Mesendoderm (in vitro differentiated cells): ENCODE data around the gene PCDHA8. TPM values are rescaled to one million over a fixed set of nuclear protein-coding genes. Genes with fewer than 3 reads are reported as not detected.
"Not testable (repeated sequence)": the region's sequence is repeated elsewhere in the genome, so short reads cannot be mapped to it uniquely, and the experiment has no call there.

Source experiments
- DNase-seq: peaks from one replicate; pipeline ENCODE4 v3.0.0; 2013
- H2AK5ac ChIP-seq: 2 replicates; pipeline ENCODE4 v1.6.1; 2013; ENCODE audit warnings: low read length, inconsistent platforms
- H2BK120ac ChIP-seq: 2 replicates; pipeline ENCODE4 v1.6.1; 2013; ENCODE audit warnings: low read depth, mild to moderate bottlenecking, low read length, moderate library complexity, mixed read lengths
- H2BK15ac ChIP-seq: replicated peaks from 2 replicates; pipeline ENCODE4 v1.6.1; 2013; ENCODE audit warnings: low read depth, mild to moderate bottlenecking, moderate library complexity
- H2BK5ac ChIP-seq: 2 replicates; pipeline ENCODE4 v1.6.1; 2013; ENCODE audit warnings: low read length, inconsistent platforms
- H3K18ac ChIP-seq: 2 replicates; pipeline ENCODE4 v1.6.1; 2013; ENCODE audit warnings: mild to moderate bottlenecking, low read length, mixed read lengths
- H3K23ac ChIP-seq: one replicate; pipeline ENCODE4 v1.6.1; 2013; ENCODE audit warnings: low read length
- H3K27ac ChIP-seq: 2 replicates; pipeline ENCODE4 v1.5.1; 2013; ENCODE audit warnings: low read depth, mild to moderate bottlenecking, inconsistent platforms, low read length, moderate library complexity
- H3K27me3 ChIP-seq: 2 replicates; pipeline ENCODE4 v1.6.1; 2013; ENCODE audit warnings: low read length, control low read depth, mild to moderate bottlenecking, inconsistent platforms; ENCODE audit not compliant: insufficient read depth, poor library complexity
- H3K36me3 ChIP-seq: 2 replicates; pipeline ENCODE4 v1.6.1; 2013; ENCODE audit warnings: low read length, inconsistent platforms; ENCODE audit not compliant: control insufficient read depth, insufficient read depth
- H3K4ac ChIP-seq: one replicate; pipeline ENCODE4 v1.6.1; 2013; ENCODE audit warnings: low read depth, mild to moderate bottlenecking, low read length, moderate library complexity
- H3K4me1 ChIP-seq: 2 replicates; pipeline ENCODE4 v1.6.1; 2013; ENCODE audit warnings: low read depth, low read length, inconsistent platforms; ENCODE audit not compliant: control insufficient read depth
- H3K4me2 ChIP-seq: 2 replicates; pipeline ENCODE4 v1.6.1; 2013; ENCODE audit warnings: low read length
- H3K4me3 ChIP-seq: 2 replicates; pipeline ENCODE4 v1.5.1; 2013; ENCODE audit warnings: mild to moderate bottlenecking, low read length
- H3K56ac ChIP-seq: one replicate; pipeline ENCODE4 v1.6.1; 2013; ENCODE audit warnings: low read length
- H3K79me1 ChIP-seq: 2 replicates; pipeline ENCODE4 v1.6.1; 2013; ENCODE audit warnings: low read length, inconsistent platforms
- H3K79me2 ChIP-seq: 2 replicates; pipeline ENCODE4 v1.6.1; 2013; ENCODE audit warnings: mild to moderate bottlenecking, low read length; ENCODE audit not compliant: control insufficient read depth, insufficient read depth
- H3K9ac ChIP-seq: 2 replicates; pipeline ENCODE4 v1.6.1; 2013; ENCODE audit warnings: low read length, inconsistent platforms
- H4K5ac ChIP-seq: one replicate; pipeline ENCODE4 v1.6.1; 2013; ENCODE audit warnings: low read length
- H4K8ac ChIP-seq: one replicate; pipeline ENCODE4 v1.6.1; 2013; ENCODE audit warnings: low read depth, mild to moderate bottlenecking, control low read depth, low read length, moderate library complexity
- WGBS: extraction: QIAGEN DNeasy Blood & Tissue Kit; methylation state at CpG from one replicate; pipeline ENCODE4 v1.1.7; 2013; ENCODE audit warnings: low lambda C conversion rate, missing lambda C conversion rate; ENCODE audit not compliant: insufficient coverage; ENCODE audit errors: extremely low coverage; 5-methylcytosine and 5-hydroxymethylcytosine counted together
- polyA plus RNA-seq, 2 experiments: library from polyadenylated mRNA; stranded (reverse); fragments of 200-250 nt; gene quantifications; one replicate each; pipeline ENCODE4 v1.2.3, GENCODE V29; 2013

Gene PCDHA8
- 0.07 TPM for polyA plus RNA-seq (2013, experiment 1 of 2)
- 0.03 TPM for polyA plus RNA-seq (2013, experiment 2 of 2)

- WGBS, result no CpG with 5 or more reads among the region's 47 CpGs
- no peak within 1 kb of the TSS for H3K4me2 ChIP-seq
- no peak within 1 kb of the TSS for H2AK5ac ChIP-seq
- no peak within 1 kb of the TSS for H3K23ac ChIP-seq
- no peaks in the 10 kb centered on the region for H3K4me1 ChIP-seq
- no peaks in the 10 kb centered on the region for H3K79me2 ChIP-seq
- no peak within 1 kb of the TSS for H3K27ac ChIP-seq
- H4K8ac ChIP-seq, result no peak within 1 kb of the TSS
- H2BK5ac ChIP-seq, result no peak within 1 kb of the TSS
- H3K79me1 ChIP-seq, result no peaks in the 10 kb centered on the region
- no peak within 1 kb of the TSS for H3K4me3 ChIP-seq
- H3K4ac ChIP-seq, result no peak within 1 kb of the TSS
- H3K56ac ChIP-seq, result no peak within 1 kb of the TSS
- H3K27me3 ChIP-seq, result no peaks in the 10 kb centered on the region
- H3K36me3 ChIP-seq, result no peaks in the 10 kb centered on the region
- no peak within 1 kb of the TSS for H3K18ac ChIP-seq
- H4K5ac ChIP-seq, result no peak within 1 kb of the TSS
- H3K9ac ChIP-seq, result no peak within 1 kb of the TSS
- H2BK15ac ChIP-seq, result no peak within 1 kb of the TSS
- no peak within 1 kb of the TSS for H2BK120ac ChIP-seq
- DNase-seq, result peak; percentile 77
Measured at GRCh38 chr5:140840978-140841962, at the start of gene PCDHA8. TSS of gene PCDHA8 (plus strand) at chr5:140841187. CDS start at chr5:140841322, 135 bp downstream.

DNA sequence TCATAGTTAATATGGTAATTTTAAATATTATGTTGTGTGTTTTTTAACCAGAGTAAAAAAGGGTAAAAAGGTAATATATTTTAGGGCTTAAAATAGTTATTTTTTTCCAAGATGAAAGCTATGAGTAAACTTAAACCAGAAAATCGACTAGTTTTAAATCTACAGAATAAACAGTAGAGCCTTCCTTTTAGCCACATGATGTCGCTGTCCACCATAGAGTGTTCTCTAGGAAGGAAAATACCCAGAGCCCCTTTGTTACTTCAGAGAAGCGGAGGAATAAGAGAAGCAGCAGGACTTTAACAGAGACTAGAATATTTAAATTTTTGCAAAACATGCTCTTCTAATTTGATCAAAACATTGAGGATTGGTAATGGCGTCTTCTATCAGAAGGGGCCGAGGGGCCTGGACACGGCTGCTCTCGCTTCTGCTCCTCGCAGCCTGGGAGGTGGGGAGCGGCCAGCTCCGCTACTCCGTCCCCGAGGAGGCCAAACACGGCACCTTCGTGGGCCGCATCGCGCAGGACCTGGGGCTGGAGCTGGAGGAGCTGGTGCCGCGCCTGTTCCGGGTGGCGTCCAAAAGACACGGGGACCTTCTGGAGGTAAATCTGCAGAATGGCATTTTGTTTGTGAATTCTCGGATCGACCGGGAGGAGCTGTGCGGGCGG lies 46.3 kb upstream of the PCDHA8 start, which contains the start of gene PCDHA2:
Gene PCDHA2 (plus strand): TSS at position 258 of the 664 bp plus-strand sequence.
- Histone ChIP-seq H3K36me3 (no peaks in the 10 kb centered on the region), H3K4ac (no peak within 1 kb of the TSS), H3K4me3 (no peak within 1 kb of the TSS), H3K27ac (no peak within 1 kb of the TSS), H3K4me1 (no peaks in the 10 kb centered on the region), H3K9ac (peak within 1 kb of the TSS; percentile 21), H2BK15ac (no peak within 1 kb of the TSS), H3K18ac (no peak within 1 kb of the TSS), H2AK5ac (no peak within 1 kb of the TSS), H3K27me3 (no peaks in the 10 kb centered on the region), H4K8ac (no peak within 1 kb of the TSS), H2BK5ac (no peak within 1 kb of the TSS), H4K5ac (no peak within 1 kb of the TSS), H3K79me1 (no peaks in the 10 kb centered on the region), H2BK120ac (no peak within 1 kb of the TSS), H3K56ac (peak within 1 kb of the TSS; percentile 25), H3K4me2 (no peak within 1 kb of the TSS), H3K23ac (no peak within 1 kb of the TSS), H3K79me2 (no peaks in the 10 kb centered on the region)
- peak; percentile 53 for DNase-seq
- WGBS, result no CpG with 5 or more reads among the region's 27 CpGs

DNA sequence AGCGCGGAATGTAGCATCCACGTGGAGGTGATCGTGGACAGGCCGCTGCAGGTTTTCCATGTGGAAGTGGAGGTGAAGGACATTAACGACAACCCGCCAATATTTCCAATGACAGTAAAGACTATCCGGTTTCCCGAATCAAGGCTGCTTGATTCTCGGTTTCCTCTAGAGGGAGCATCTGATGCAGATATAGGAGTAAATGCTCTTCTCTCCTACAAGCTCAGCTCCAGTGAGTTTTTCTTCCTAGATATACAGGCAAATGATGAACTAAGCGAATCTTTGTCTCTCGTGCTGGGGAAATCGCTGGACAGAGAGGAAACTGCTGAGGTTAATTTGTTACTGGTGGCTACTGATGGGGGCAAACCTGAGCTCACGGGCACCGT lies 45.7 kb upstream of the PCDHA8 start:
- WGBS, result no CpG with 5 or more reads among the region's 15 CpGs
- Histone ChIP-seq H4K8ac (no peak overlapping the region), H2BK15ac (no peak overlapping the region), H2AK5ac (no peak overlapping the region), H3K4me1 (no peaks in the 10 kb centered on the region), H3K4me2 (no peak overlapping the region), H3K4me3 (no peak overlapping the region), H3K18ac (no peak overlapping the region), H2BK5ac (no peak overlapping the region), H3K23ac (no peak overlapping the region), H3K79me1 (no peaks in the 10 kb centered on the region), H3K79me2 (no peaks in the 10 kb centered on the region), H3K36me3 (no peaks in the 10 kb centered on the region), H3K27ac (no peak overlapping the region), H2BK120ac (no peak overlapping the region), H3K9ac (peak overlapping the region; percentile 21), H4K5ac (no peak overlapping the region), H3K27me3 (no peaks in the 10 kb centered on the region), H3K56ac (peak overlapping the region; percentile 25), H3K4ac (no peak overlapping the region)
- DNase-seq, result peak; percentile 49

DNA sequence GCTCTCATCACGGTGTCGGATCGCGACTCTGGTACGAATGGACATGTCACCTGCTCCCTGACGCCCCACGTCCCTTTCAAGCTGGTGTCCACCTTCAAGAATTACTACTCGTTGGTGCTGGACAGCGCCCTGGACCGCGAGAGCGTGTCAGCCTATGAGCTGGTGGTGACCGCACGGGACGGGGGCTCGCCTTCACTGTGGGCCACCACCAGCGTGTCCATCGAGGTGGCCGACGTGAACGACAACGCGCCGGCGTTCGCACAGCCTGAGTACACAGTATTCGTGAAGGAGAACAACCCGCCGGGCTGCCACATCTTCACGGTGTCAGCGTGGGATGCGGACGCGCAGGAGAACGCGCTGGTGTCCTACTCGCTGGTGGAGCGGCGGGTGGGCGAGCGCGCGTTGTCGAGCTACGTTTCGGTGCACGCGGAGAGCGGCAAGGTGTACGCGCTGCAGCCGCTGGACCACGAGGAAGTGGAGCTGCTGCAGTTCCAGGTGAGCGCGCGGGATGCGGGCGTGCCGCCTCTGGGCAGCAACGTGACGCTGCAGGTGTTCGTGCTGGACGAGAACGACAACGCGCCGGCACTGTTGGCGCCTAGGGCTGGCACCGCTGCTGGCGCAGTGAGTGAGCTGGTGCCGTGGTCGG lies 44.8 kb upstream of the PCDHA8 start:
- H3K79me1 ChIP-seq, H3K23ac ChIP-seq, H3K27ac ChIP-seq, H4K8ac ChIP-seq, H3K56ac ChIP-seq, H3K4me1 ChIP-seq, H4K5ac ChIP-seq, H2AK5ac ChIP-seq, H3K18ac ChIP-seq, H3K36me3 ChIP-seq, H2BK15ac ChIP-seq, H3K4me3 ChIP-seq, H2BK5ac ChIP-seq, H3K4me2 ChIP-seq, H3K9ac ChIP-seq, H3K27me3 ChIP-seq, DNase-seq, H2BK120ac ChIP-seq, H3K79me2 ChIP-seq, H3K4ac ChIP-seq: not testable (repeated sequence)
- no CpG with 5 or more reads among the region's 72 CpGs for WGBS

GRCh38 chr5:140796718-140797095 lies 44.3 kb upstream of the PCDHA8 start:
- no peak overlapping the region for H3K56ac ChIP-seq
- no peak overlapping the region for H4K8ac ChIP-seq
- H2BK15ac ChIP-seq, result no peak overlapping the region
- no peak overlapping the region for H2AK5ac ChIP-seq
- no peaks in the 10 kb centered on the region for H3K27me3 ChIP-seq
- H3K4ac ChIP-seq, result no peak overlapping the region
- H3K36me3 ChIP-seq, result no peaks in the 10 kb centered on the region
- no CpG with 5 or more reads among the region's 39 CpGs for WGBS
- no peak overlapping the region for H4K5ac ChIP-seq
- H2BK120ac ChIP-seq, result no peak overlapping the region
- no peak overlapping the region for H3K4me3 ChIP-seq
- H3K9ac ChIP-seq, result no peak overlapping the region
- no peak for DNase-seq
- H3K23ac ChIP-seq, result no peak overlapping the region
- no peaks in the 10 kb centered on the region for H3K79me1 ChIP-seq
- no peak overlapping the region for H3K18ac ChIP-seq
- H3K4me1 ChIP-seq, result no peaks in the 10 kb centered on the region
- no peak overlapping the region for H2BK5ac ChIP-seq
- no peak overlapping the region for H3K4me2 ChIP-seq
- no peak overlapping the region for H3K27ac ChIP-seq
- no peaks in the 10 kb centered on the region for H3K79me2 ChIP-seq
